Stimulated activated naive B cell treated with anti-CD40 and anti-IgM and Interleukin-4, amounts not matched to agents 10 μg/mL and 1 μg/mL and 100 μg/mL, for 72 hours (primary cell): ENCODE results near the gene BCHE.
"Not testable (repeated sequence)": the region's sequence is repeated elsewhere in the genome, so short reads cannot be mapped to it uniquely, and the experiment has no call there.

Source experiments
- ATAC-seq, 2 donors: fragments of 150-1000 bp; cut with Tn5 transposase; replicated peaks; 2 replicates each; pipeline ENCODE4 v1.10.0; 2021; ENCODE audit warnings: moderate library complexity in 1 of 2
- DNase-seq: peaks from one replicate; pipeline ENCODE4 v3.0.0; 2021
- H3K27ac Mint-ChIP-seq: one replicate; pipeline ENCODE4 v1.8.0; 2022; ENCODE audit warnings: mild to moderate bottlenecking, mixed read lengths
- H3K27me3 Mint-ChIP-seq, 2 donors: one replicate each; pipeline ENCODE4 v1.8.0; 2022; ENCODE audit warnings: mixed read lengths in 2 of 2
- H3K36me3 Mint-ChIP-seq, 2 donors: one replicate each; pipeline ENCODE4 v1.8.0; 2022; ENCODE audit warnings: mixed read lengths in 2 of 2, mild to moderate bottlenecking in 1 of 2
- H3K4me1 Mint-ChIP-seq, 2 donors: one replicate each; pipeline ENCODE4 v1.8.0; 2022; ENCODE audit warnings: mixed read lengths in 2 of 2, mild to moderate bottlenecking in 1 of 2
- H3K4me3 Mint-ChIP-seq, 2 donors: one replicate each; pipeline ENCODE4 v1.8.0; 2022; ENCODE audit warnings: mild to moderate bottlenecking in 2 of 2, mixed read lengths in 2 of 2, moderate library complexity in 1 of 2
- H3K9me3 Mint-ChIP-seq, 2 donors: one replicate each; pipeline ENCODE4 v1.8.0; 2022; ENCODE audit warnings: mixed read lengths in 2 of 2, mild to moderate bottlenecking in 1 of 2

BCHE gene

GRCh38 chr3:165839296-165840076, 2.3 kb upstream of the BCHE start:
- H3K4me1 Mint-ChIP-seq, result no peaks in the 10 kb centered on the region
- no peak for DNase-seq
- ATAC-seq, result no peak
- H3K36me3 Mint-ChIP-seq, result no peaks in the 10 kb centered on the region
- no peaks in the 10 kb centered on the region for H3K9me3 Mint-ChIP-seq
- no peak overlapping the region for H3K4me3 Mint-ChIP-seq
- no peak overlapping the region for H3K27ac Mint-ChIP-seq
- no peaks in the 10 kb centered on the region for H3K27me3 Mint-ChIP-seq

GRCh38 chr3:165837801-165838200, 578 bp upstream of the BCHE start:
- ATAC-seq (no peak), DNase-seq (no peak)
- no peaks in the 10 kb centered on the region for H3K9me3 Mint-ChIP-seq
- H3K27me3 Mint-ChIP-seq, result no peaks in the 10 kb centered on the region
- no peaks in the 10 kb centered on the region for H3K36me3 Mint-ChIP-seq
- no peaks in the 10 kb centered on the region for H3K4me1 Mint-ChIP-seq
- no peak overlapping the region for H3K27ac Mint-ChIP-seq
- H3K4me3 Mint-ChIP-seq, result no peak overlapping the region

DNA sequence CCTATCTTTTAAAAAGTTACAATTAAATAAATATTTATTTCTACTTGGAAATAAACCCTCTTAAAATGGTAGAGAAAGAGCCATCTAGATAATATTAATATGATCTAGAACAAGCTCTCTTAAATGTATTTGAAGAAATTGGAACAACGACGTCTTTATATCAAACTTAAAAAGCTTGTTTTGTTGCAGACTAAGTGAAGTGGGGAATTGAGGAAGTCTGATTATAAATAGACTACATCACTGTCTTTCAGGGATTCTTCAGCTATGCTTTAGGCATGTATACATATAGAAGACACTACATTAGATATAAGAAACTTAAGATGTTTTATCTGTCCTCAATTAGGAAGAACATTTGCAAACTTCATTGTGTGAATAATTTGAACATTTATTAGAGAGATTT, 1.8 kb downstream of the BCHE start:
- Mint-ChIP-seq H3K4me3 (no peak overlapping the region), H3K4me1 (no peaks in the 10 kb centered on the region), H3K36me3 (no peaks in the 10 kb centered on the region), H3K27me3 (no peaks in the 10 kb centered on the region), H3K9me3 (no peaks in the 10 kb centered on the region), H3K27ac (no peak overlapping the region)
- no peak for DNase-seq
- ATAC-seq, result no peak

DNA sequence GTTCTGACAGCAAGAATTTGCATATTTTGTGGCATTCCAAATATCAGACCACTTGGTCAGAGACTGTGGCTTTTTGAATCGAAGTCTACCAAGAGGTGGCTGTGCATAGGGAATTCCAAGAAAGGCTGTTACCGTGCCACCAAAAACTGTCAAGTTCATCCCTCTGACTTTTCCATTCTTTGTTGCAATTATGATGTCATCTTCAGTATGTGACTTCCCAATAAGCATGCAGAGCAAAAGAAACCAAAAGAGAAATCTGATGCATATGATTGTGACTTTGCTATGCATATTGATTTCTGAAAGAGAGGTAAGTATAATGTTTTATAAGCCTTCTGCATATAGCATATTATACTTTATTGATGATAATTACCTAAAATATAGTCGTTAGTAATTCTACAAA, 6.5 kb downstream of the BCHE start:
- Mint-ChIP-seq H3K9me3 (peaks cover 0 to 1% of the 10 kb centered on the region in 2 donors), H3K4me3 (no peak overlapping the region)
- ATAC-seq, result no peak

DNA sequence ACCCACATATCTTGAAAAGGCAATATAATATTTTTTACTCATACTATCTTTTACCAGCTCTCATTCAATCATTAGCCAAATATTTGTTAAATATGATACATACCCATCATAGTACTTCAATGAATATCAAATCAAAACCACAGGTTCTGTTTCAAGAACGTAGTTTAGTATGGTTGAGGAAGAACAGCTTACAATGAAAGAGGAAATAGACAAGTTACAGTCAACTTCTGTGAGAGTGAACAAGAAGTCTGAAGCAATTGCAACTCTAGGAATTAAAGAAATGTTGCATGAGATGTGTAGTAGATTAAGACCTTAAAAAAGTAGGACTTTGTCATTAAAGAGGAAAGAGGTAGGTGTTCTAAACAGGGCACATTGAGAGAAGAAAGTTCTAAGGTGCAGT, 9.3 kb downstream of the BCHE start:
- Mint-ChIP-seq H3K27me3 (no peaks in the 10 kb centered on the region), H3K4me1 (no peaks in the 10 kb centered on the region), H3K4me3 (no peak overlapping the region), H3K27ac (no peak overlapping the region), H3K36me3 (no peaks in the 10 kb centered on the region), H3K9me3 (peaks cover 0 to 1% of the 10 kb centered on the region in 2 donors)
- DNase-seq (no peak), ATAC-seq (no peak)

More for the DNA sequence above, 6.5 kb downstream of the BCHE start:
- no peak for DNase-seq
- no peaks in the 10 kb centered on the region for H3K4me1 Mint-ChIP-seq
- H3K27me3 Mint-ChIP-seq, result no peaks in the 10 kb centered on the region
- no peak overlapping the region for H3K27ac Mint-ChIP-seq
- H3K36me3 Mint-ChIP-seq, result no peaks in the 10 kb centered on the region

DNA sequence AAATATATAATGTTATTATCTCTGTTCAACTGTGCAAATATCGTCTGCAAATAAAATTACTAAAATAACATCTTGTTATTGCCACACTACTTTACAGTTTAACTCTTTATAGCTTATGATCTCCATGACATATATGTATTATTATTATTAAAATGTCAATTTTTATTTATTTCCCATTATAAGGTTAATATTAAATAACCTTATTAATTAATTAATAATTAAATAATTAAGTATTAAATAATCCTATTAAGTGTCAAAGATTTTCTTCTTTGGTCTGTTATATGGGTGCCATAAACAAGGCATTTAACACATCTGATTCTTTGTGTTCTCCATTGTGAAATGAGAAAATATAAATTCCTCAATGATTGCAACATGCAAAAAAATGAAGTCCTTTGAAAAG, 10.0 kb downstream of the BCHE start:
- ATAC-seq (no peak), DNase-seq (no peak)
- Mint-ChIP-seq H3K27ac (no peak overlapping the region), H3K27me3 (no peaks in the 10 kb centered on the region), H3K36me3 (no peaks in the 10 kb centered on the region), H3K4me3 (no peak overlapping the region), H3K9me3 (peaks cover 0 to 1% of the 10 kb centered on the region in 2 donors), H3K4me1 (no peaks in the 10 kb centered on the region)

- Mint-ChIP-seq H3K4me3 (no peak overlapping the region), H3K9me3 (no peaks in the 10 kb centered on the region), H3K4me1 (no peaks in the 10 kb centered on the region), H3K27me3 (no peaks in the 10 kb centered on the region), H3K27ac (no peak overlapping the region), H3K36me3 (no peaks in the 10 kb centered on the region)
- DNase-seq (no peak), ATAC-seq (no peak)
These were observed 16.5 kb downstream of the BCHE start for GRCh38 chr3:165820671-165821123.

DNA sequence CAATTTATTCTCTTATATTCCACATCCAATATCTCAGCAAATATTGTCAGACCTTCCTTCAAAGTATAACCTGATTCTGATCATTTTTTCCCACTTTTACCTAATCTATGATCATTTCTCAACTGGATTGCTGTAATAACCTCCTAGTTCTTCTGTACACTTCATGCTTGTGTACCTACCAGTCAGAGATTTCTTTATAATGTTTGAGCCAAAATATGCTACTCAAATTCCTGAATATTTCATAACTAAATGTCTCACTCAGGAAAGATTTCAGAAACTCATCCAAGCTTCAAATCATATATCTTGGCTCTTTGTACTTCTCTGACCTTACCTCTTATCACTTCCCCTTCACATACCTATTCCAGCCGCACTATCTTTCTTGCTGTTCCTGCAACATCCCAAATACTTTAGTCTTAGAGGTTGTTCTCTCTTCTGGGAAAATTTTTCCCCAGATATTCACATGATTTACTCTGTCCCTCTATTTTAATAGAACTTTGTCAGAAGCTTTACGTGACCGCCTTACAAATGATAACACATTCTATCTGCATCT, 20.0 kb downstream of the BCHE start:
- H3K4me3 Mint-ChIP-seq, result no peak overlapping the region
- no peaks in the 10 kb centered on the region for H3K4me1 Mint-ChIP-seq
- H3K27ac Mint-ChIP-seq, result no peak overlapping the region
- no peaks in the 10 kb centered on the region for H3K27me3 Mint-ChIP-seq
- DNase-seq (no peak), ATAC-seq (no peak)
- H3K9me3 Mint-ChIP-seq, result no peaks in the 10 kb centered on the region
- no peaks in the 10 kb centered on the region for H3K36me3 Mint-ChIP-seq

GRCh38 chr3:165816209-165816608, 21.0 kb downstream of the BCHE start:
- DNase-seq, result no peak
- H3K27me3 Mint-ChIP-seq, result no peaks in the 10 kb centered on the region

GRCh38 chr3:165815682-165816081, 21.5 kb downstream of the BCHE start:
- no peaks in the 10 kb centered on the region for H3K27me3 Mint-ChIP-seq
- no peaks in the 10 kb centered on the region for H3K4me1 Mint-ChIP-seq
- no peak overlapping the region for H3K4me3 Mint-ChIP-seq
- H3K36me3 Mint-ChIP-seq, result no peaks in the 10 kb centered on the region
- no peak for ATAC-seq
- H3K9me3 Mint-ChIP-seq, result no peaks in the 10 kb centered on the region
- no peak for DNase-seq
- no peak overlapping the region for H3K27ac Mint-ChIP-seq

More at GRCh38 chr3:165816209-165816608, 21.0 kb downstream of the BCHE start:
- no peak for ATAC-seq
- no peak overlapping the region for H3K27ac Mint-ChIP-seq
- no peaks in the 10 kb centered on the region for H3K9me3 Mint-ChIP-seq
- H3K4me1 Mint-ChIP-seq, result no peaks in the 10 kb centered on the region
- H3K36me3 Mint-ChIP-seq, result no peaks in the 10 kb centered on the region
- H3K4me3 Mint-ChIP-seq, result no peak overlapping the region

DNA sequence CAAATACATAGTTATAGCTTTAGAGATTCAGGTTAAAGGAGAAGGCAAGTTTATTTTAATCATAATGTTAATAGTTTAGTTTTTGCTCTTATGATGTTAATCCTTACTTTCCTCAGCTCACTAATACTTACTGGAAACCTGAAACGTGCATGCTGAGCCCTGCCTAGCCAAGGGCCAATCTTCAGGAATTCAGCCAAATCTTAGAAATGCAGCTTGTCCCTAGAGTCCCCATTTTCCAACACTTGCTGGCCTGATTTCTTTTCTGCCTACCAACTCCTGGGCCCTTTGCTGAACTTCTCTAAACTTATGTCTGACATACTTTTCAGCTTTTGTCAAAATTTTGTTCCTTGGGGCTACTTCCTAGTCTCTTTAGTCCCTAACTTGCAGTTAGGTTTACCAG, 22.8 kb downstream of the BCHE start:
- ATAC-seq (no peak), DNase-seq (no peak)
- Mint-ChIP-seq H3K4me3 (no peak overlapping the region), H3K27me3 (no peaks in the 10 kb centered on the region), H3K4me1 (no peaks in the 10 kb centered on the region), H3K9me3 (no peaks in the 10 kb centered on the region), H3K27ac (no peak overlapping the region), H3K36me3 (no peaks in the 10 kb centered on the region)

DNA sequence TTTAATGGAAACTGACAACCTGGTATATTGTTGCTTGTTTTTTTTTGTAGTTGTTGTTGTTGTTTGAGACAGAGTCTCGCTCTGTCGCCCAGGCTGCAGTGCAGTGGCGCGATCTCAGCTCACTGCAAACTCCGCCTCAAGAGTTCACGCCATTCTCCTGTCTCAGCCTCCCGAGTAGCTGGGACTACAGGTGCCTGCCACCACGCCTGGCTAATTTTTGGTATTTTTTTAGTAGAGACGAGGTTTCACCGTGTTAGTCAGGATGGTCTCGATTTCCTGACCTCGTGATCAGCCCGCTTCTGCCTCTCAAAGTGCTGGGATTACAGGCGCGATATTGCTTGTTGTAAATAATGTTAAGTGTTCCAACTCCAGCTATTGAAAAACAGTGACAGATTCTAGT, 29.3 kb downstream of the BCHE start:
- H3K27ac Mint-ChIP-seq, H3K4me1 Mint-ChIP-seq, H3K4me3 Mint-ChIP-seq, DNase-seq, H3K36me3 Mint-ChIP-seq, ATAC-seq, H3K27me3 Mint-ChIP-seq, H3K9me3 Mint-ChIP-seq: not testable (repeated sequence)

DNA sequence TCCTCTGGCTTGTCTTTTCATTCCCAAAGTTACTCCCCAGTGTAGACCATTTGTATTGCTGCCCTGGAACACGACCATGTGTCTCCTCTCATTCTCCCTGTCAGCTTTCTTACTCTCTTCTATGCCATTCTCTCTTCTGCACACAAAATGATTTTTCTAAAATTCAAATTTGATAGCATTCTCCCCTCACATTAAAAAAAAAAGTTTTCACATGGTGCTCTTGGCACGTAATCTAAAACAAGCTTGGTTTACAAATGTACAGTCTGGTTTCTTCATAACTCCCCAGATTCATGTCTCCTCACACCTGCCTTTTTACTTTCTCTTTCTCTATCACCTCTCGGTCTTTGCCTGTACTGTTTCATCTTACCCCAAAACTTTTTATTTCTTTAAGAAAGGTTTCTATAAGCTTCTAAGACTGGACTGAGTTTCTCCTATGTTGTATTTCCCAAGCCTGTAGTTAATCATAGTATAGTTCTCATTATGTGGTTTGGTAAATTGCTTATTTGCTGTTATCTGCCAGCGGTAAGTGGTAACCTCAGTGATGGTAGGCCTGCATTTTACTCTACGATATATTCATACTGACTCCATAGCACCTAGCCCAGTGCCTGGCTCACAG, 31.2 kb downstream of the BCHE start:
- Mint-ChIP-seq H3K9me3 (no peaks in the 10 kb centered on the region), H3K36me3 (no peaks in the 10 kb centered on the region), H3K4me1 (no peaks in the 10 kb centered on the region), H3K27me3 (no peaks in the 10 kb centered on the region), H3K27ac (no peak overlapping the region), H3K4me3 (no peak overlapping the region)
- no peak for DNase-seq
- no peak for ATAC-seq

- Mint-ChIP-seq H3K4me3 (no peak overlapping the region), H3K27me3 (no peaks in the 10 kb centered on the region), H3K9me3 (no peaks in the 10 kb centered on the region), H3K4me1 (no peaks in the 10 kb centered on the region), H3K36me3 (no peaks in the 10 kb centered on the region), H3K27ac (no peak overlapping the region)
- DNase-seq, result no peak
- no peak for ATAC-seq
These were observed 33.8 kb downstream of the BCHE start for GRCh38 chr3:165803471-165803870.

GRCh38 chr3:165800970-165801369, 36.3 kb downstream of the BCHE start:
- Mint-ChIP-seq H3K4me3 (no peak overlapping the region), H3K27ac (no peak overlapping the region), H3K36me3 (no peaks in the 10 kb centered on the region), H3K9me3 (peaks cover 0 to 1% of the 10 kb centered on the region in 2 donors), H3K4me1 (no peaks in the 10 kb centered on the region), H3K27me3 (no peaks in the 10 kb centered on the region)
- ATAC-seq (no peak), DNase-seq (no peak)
